Lower lobe of right lung (tissue), 2 donors: ENCODE data around the gene PIAS4. TPM values are rescaled to one million over a fixed set of nuclear protein-coding genes. Genes with fewer than 3 reads are reported as not detected.
"Not testable (repeated sequence)": the region's sequence is repeated elsewhere in the genome, so short reads cannot be mapped to it uniquely, and the experiment has no call there.

Experiments used
- ATAC-seq, 2 donors: fragments of 200-7000 bp; cut with Tn5 transposase; one replicate each; pipeline ENCODE4 v1.9.1; 2020 to 2022; ENCODE audit warnings: mild to moderate bottlenecking in 2 of 2, moderate library complexity in 2 of 2
- DNase-seq: peaks from one replicate; pipeline ENCODE4 v3.0.0-alpha.2; 2020
- H3K27ac ChIP-seq: fragments of 200-600 bp; one replicate; pipeline ENCODE4 v1.8.0; 2022
- H3K27me3 ChIP-seq: fragments of 200-600 bp; one replicate; pipeline ENCODE4 v1.8.0; 2022; ENCODE audit warnings: low read depth
- H3K36me3 ChIP-seq: fragments of 200-600 bp; one replicate; pipeline ENCODE4 v1.8.0; 2022; ENCODE audit warnings: mild to moderate bottlenecking
- H3K4me1 ChIP-seq: fragments of 200-600 bp; one replicate; pipeline ENCODE4 v1.8.0; 2022
- H3K4me3 ChIP-seq: fragments of 200-600 bp; one replicate; pipeline ENCODE4 v1.8.0; 2022; ENCODE audit warnings: mild to moderate bottlenecking
- H3K9me3 ChIP-seq: fragments of 200-600 bp; one replicate; pipeline ENCODE4 v1.8.0; 2022
- CTCF ChIP-seq: fragments of 200-600 bp; IDR thresholded peaks from one replicate; pipeline ENCODE4 v1.8.0; 2022; ENCODE audit warnings: antibody characterized with exemption, mild to moderate bottlenecking
- intact Hi-C: fragments of 100-400 bp; cut with DNase I; formaldehyde crosslinking; loops from one replicate; pipeline ENCODE4 v1.11.0; 2022
- total RNA-seq: library from RNA; stranded (reverse); fragmentation: NEBNext Ultra II Directional; extraction: Animal tissue kit (Norgen Biotek cat#: 25700); gene quantifications from one replicate; pipeline ENCODE4 v1.2.1, GENCODE V29; 2021
- donor health status: DM: no; HTN: yes; CAD: no; lungs with severe emphysema.

PIAS4 gene
- total RNA-seq, 1 donor from 2014 or later, result 27.6 TPM

GRCh38 chr19:4009990-4010807 lies 2.7 kb downstream of the PIAS4 start:
- H3K4me1 ChIP-seq, result peaks cover 41% of the 10 kb centered on the region
- ATAC-seq (no peak), DNase-seq (no peak)
- H3K27ac ChIP-seq, result no peak overlapping the region
- no peaks in the 10 kb centered on the region for H3K9me3 ChIP-seq
- H3K4me3 ChIP-seq, result no peak overlapping the region
- H3K36me3 ChIP-seq, result peaks cover 35% of the 10 kb centered on the region
- H3K27me3 ChIP-seq, result no peaks in the 10 kb centered on the region
- intact Hi-C loops, result no loop called here
- no peak for TF ChIP-seq CTCF

GRCh38 chr19:4010808-4011110 lies 3.2 kb downstream of the PIAS4 start:
- DNase-seq (no peak), ATAC-seq (no peak)
- no peak for TF ChIP-seq CTCF
- H3K4me1 ChIP-seq, result peaks cover 46% of the 10 kb centered on the region
- H3K27ac ChIP-seq, result no peak overlapping the region
- H3K9me3 ChIP-seq, result no peaks in the 10 kb centered on the region
- H3K27me3 ChIP-seq, result no peaks in the 10 kb centered on the region
- intact Hi-C loops, result no loop called here
- H3K4me3 ChIP-seq, result no peak overlapping the region
- peaks cover 39% of the 10 kb centered on the region for H3K36me3 ChIP-seq

GRCh38 chr19:4011430-4011829 lies 3.9 kb downstream of the PIAS4 start:
- H3K9me3 ChIP-seq, H3K27me3 ChIP-seq, H3K4me3 ChIP-seq, H3K27ac ChIP-seq, ATAC-seq, intact Hi-C loops, DNase-seq: not testable (repeated sequence)
- peaks cover 50% of the 10 kb centered on the region for H3K4me1 ChIP-seq
- H3K36me3 ChIP-seq, result peaks cover 46% of the 10 kb centered on the region

GRCh38 chr19:4012092-4012974 lies 4.8 kb downstream of the PIAS4 start:
- Histone ChIP-seq H3K27ac (no peak overlapping the region), H3K9me3 (no peaks in the 10 kb centered on the region), H3K36me3 (peaks cover 46% of the 10 kb centered on the region), H3K27me3 (no peaks in the 10 kb centered on the region), H3K4me3 (no peak overlapping the region), H3K4me1 (peaks cover 45% of the 10 kb centered on the region)
- ATAC-seq (no peak), DNase-seq (no peak)
- TF ChIP-seq CTCF, result no peak
- intact Hi-C loops, result no loop called here

GRCh38 chr19:4012975-4013634 lies 5.6 kb downstream of the PIAS4 start:
- H3K4me1 ChIP-seq, result peaks cover 45% of the 10 kb centered on the region

More at GRCh38 chr19:4012975-4013634, 5.6 kb downstream of the PIAS4 start:
- no peak for TF ChIP-seq CTCF
- intact Hi-C loops, result no loop called here
- Histone ChIP-seq H3K27me3 (no peaks in the 10 kb centered on the region), H3K36me3 (peaks cover 50% of the 10 kb centered on the region), H3K4me3 (no peak overlapping the region), H3K27ac (no peak overlapping the region), H3K9me3 (no peaks in the 10 kb centered on the region)
- no peak for ATAC-seq
- DNase-seq, result no peak
